Purkinje cell (primary cell): ENCODE measurements around the gene CCNI2. TPM values are rescaled to one million over a fixed set of nuclear protein-coding genes. Genes with fewer than 3 reads are reported as not detected.

Experiments
- polyA plus RNA-seq: library from polyadenylated mRNA; unstranded; fragments of >200 nt; fragmentation: Nextera tagmentation; gene quantifications from 2 replicates; pipeline ENCODE4 v1.2.1, GENCODE V29; 2014

CCNI2 gene
- polyA plus RNA-seq, result 141 and 152 TPM in 2 replicates

GRCh38 chr5:132746954-132747615 is at the start of gene CCNI2:
Gene CCNI2 (plus strand): TSS chr5:132747426. CDS start chr5:132747496, 70 bp downstream.

DNA sequence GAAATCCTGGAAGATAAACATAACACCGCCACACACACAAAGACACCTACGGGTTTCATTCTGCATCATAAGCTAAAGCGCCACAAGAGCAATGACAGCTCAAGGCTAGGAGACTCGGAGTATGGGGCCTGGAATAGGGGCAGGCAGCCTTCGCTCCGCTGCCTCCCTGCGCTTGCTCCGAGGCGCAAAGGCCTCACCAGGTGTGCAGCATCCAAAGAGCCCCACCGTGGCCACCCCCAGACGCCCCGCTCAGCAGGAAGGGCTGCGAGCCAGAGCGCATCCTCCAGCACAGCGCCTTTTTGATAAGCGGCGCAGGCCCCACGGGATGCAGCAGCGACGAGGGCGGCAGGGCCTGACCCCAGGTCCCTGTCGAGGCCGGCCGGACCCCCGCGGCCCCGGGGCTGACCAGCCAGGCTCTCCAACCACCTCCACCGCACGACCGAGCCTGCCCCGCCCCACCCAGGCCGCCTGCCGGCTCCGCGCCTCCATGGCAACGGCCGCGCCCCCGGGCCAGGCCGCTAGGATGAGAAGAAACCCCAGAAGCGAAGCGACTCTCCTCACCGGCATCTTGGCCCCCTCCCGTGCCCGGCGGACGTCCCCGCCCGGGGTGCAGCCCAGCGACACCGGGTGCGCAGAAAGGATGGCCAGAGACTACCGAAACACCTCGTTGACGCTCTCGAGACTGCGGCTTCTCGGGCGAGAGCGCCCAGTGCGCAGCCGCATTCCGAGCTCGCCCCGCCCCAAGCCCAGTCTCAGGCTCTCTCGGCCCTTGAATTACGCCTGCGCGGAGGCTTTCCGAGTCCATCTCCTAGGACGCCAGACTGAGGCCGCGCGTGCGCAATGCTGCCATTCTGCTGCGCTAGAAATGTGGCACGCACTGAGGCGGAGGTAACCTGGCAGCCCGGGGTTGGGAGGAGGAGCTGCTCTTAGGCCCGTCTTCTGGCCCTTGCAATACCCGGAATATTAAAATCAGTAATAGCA is 10.1 kb upstream of the CCNI2 start, which contains the start of gene KIF3A:
Gene KIF3A, minus strand, starts transcription at position 694 of the 981 bp plus-strand sequence. Its CDS starts 127 bp downstream, at position 567.

DNA sequence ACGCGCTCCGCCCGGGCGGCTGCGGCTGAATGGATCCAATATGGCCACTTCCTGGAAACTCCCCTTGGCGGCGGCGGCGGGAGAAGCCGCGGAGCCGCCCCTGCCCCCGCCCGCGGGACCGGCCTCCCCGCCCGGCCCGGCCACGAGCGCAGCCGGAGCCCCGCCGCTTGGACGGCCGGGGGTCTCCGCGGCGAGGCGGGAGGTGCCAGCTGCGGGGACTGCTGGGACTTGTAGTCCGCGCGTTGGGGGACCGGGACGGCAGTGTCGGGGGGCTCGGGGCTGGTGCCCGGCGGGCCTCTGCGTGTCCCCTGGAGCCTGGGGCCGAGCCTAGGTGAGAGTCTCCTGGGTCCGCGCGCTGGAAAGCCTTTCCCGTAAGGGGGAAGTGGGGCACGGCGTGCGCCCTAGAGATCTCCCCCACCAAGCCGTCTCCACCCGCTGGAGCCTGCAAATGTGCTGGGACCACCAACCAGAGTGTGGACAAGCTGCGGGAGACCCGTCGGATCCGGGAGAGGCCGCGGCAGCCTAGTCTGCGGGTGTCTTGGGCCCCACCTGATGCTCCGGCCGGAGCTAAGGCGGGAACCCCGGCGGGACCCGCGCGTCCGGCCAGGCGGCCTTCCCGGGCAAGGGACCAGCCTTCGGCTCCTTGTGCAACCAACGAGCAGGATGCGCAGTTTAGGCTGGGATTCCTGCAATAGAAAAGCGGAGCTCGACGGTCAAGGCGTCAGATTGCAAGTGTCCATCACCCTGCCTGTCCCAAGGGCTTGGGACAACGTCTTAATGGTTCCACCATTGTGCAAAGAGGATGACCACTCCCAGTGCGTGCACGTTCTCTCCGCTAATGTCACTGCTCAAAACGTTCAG is 30.2 kb downstream of the CCNI2 start, which contains the start of gene SEPTIN8:
Gene SEPTIN8, minus strand, starts transcription at position 31 of the 861 bp plus-strand sequence. CDS start 102 bp downstream, outside the sequence.

Other genes with a start within 250 kb of the CCNI2 start
- not detected in 2 replicates for gene IL5, start 203.9 kb upstream of the CCNI2 start, polyA plus RNA-seq
- 34.0 and 44.9 TPM in 2 replicates for gene RAD50, start 190.4 kb upstream of the CCNI2 start, polyA plus RNA-seq
- gene IL13, start 89.3 kb upstream of the CCNI2 start, polyA plus RNA-seq, result not detected in 2 replicates
- 0.71 TPM in 1 of 2 replicates, not detected in the other for gene IL4, start 73.4 kb upstream of the CCNI2 start, polyA plus RNA-seq
- 146 and 152 TPM in 2 replicates for gene KIF3A, start 9.9 kb upstream of the CCNI2 start, polyA plus RNA-seq
- gene SEPTIN8, start 29.8 kb downstream of the CCNI2 start, polyA plus RNA-seq, result 46.5 and 48.3 TPM in 2 replicates
- 2.9 and 6.2 TPM in 2 replicates for gene SOWAHA, start 65.9 kb downstream of the CCNI2 start, polyA plus RNA-seq
- 1.6 and 2.3 TPM in 2 replicates for gene SHROOM1, start 83.2 kb downstream of the CCNI2 start, polyA plus RNA-seq
- not detected in 2 replicates for gene GDF9, start 119.0 kb downstream of the CCNI2 start, polyA plus RNA-seq
- 1,974 and 2,272 TPM in 2 replicates for gene UQCRQ, start 119.2 kb downstream of the CCNI2 start, polyA plus RNA-seq
- 0.54 and 2.1 TPM in 2 replicates for gene LEAP2, start 126.2 kb downstream of the CCNI2 start, polyA plus RNA-seq
- 26.7 and 37.9 TPM in 2 replicates for gene AFF4, start 216.2 kb downstream of the CCNI2 start, polyA plus RNA-seq